ENCODE measurements around the gene JUP. TPM values are rescaled to one million over a fixed set of nuclear protein-coding genes. Genes with fewer than 3 reads are reported as not detected.
A peak's percentile ranks its signal among the peaks of the same experiment; 100 is the strongest.

Gene JUP
- total and polyA plus RNA-seq, 2 of the 13 experiments (the other 11 are each of a cell fraction or from before 2014, with no cell fraction given), result 12.1 to 20.6 TPM

- WGBS (ENCODE audit: low lambda C conversion rate), result 2% methylated on average over 30 of the region's 72 CpGs
- H3K36me3 ChIP-seq (replicated peaks in 1 of 2; ENCODE audit: control insufficient read depth in 1 of 2, insufficient read depth in 2 of 2, low read length in 2 of 2), result peaks cover 6 to 15% of the 10 kb centered on the region in 2 experiments
- H2AFZ ChIP-seq (ENCODE audit: low read length), result peak within 1 kb of the TSS; percentile 88
- in situ Hi-C loops (cut with HindIII; ENCODE audit: extremely low pct_ligation_motif_present, low pct_unique_long_range_greater_than_20kb), result no loop called here
- peak within 1 kb of the TSS; percentile 53 for H3K27ac ChIP-seq (ENCODE audit: extremely low read length, insufficient read depth, low read length)
- no peak for FAIRE-seq
- peak; percentile 52 for DNase-seq (ENCODE audit: low spot score)
- ChIA-PET POLR2A (interaction anchor here (1.3 to 1.9 kb wide), 5 partner anchors 9 to 123 kb away, joined by 3 to 9 read pairs (median 4); partner anchors contain the start of genes FKBP10, KLHL11 and P3H4), CTCF (ENCODE audit: low intra/inter-chr PET ratio, low total read pairs) (no interaction called here)
- no peaks in the 10 kb centered on the region for H3K9me3 ChIP-seq (ENCODE audit: low read length)
- intact Hi-C loops (cut with micrococcal nuclease; ENCODE audit: unreplicated experiment), result no loop called here
- H3K4me2 ChIP-seq (ENCODE audit: low read depth, low read length), result peak within 1 kb of the TSS; percentile 80
- H3K27me3 ChIP-seq (ENCODE audit: control insufficient read depth in 1 of 2, insufficient read depth in 2 of 2, low read length in 2 of 2), result no peaks in the 10 kb centered on the region
- H3K79me2 ChIP-seq (ENCODE audit: insufficient read depth, low read length), result peaks cover 9% of the 10 kb centered on the region
- peaks cover 38% of the 10 kb centered on the region for H3K4me1 ChIP-seq (ENCODE audit: insufficient read depth, low read length)
- BruUV-seq (replicated peaks), result no TSS peak
- ATAC-seq, result peak; percentile 89
- H4K20me1 ChIP-seq (ENCODE audit: insufficient read depth, low read length), result no peaks in the 10 kb centered on the region
- H3K4me3 ChIP-seq (replicated peaks in 1 of 3; ENCODE audit: insufficient read depth in 1 of 3, low read depth in 2 of 3, low read length in 3 of 3), result peak within 1 kb of the TSS; percentile 77 to 94 (median 93)
- H3K9ac ChIP-seq (ENCODE audit: insufficient read depth, low read depth, low read length), result peak within 1 kb of the TSS; percentile 82
- TF ChIP-seq RAD21 (CRISPR knock-in tag; IDR thresholded peaks at IDR 0.05) (peak; percentile 29; the same call in 1 of the 2 replicates), ZNF670 (CRISPR knock-in tag; IDR thresholded peaks at IDR 0.05; ENCODE audit: borderline replicate concordance) (peak; percentile 7; the same call in 1 of the 2 replicates), NFKB2 (CRISPR knock-in tag; IDR thresholded peaks at IDR 0.05; ENCODE audit: borderline replicate concordance) (peak; percentile 64), SMARCE1 (IDR thresholded peaks at IDR 0.05; ENCODE audit: borderline replicate concordance) (no peak), ZNF724P (CRISPR knock-in tag; IDR thresholded peaks at IDR 0.05; ENCODE audit: borderline replicate concordance) (no peak), POLR2A (IDR thresholded peaks at IDR 0.05; ENCODE audit: insufficient read depth in 1 of 2, low read depth in 2 of 2, low read length in 2 of 2) (peak; percentile 62 to 89; a peak in 3 of 4 replicates), ATRX (CRISPR knock-in tag; IDR thresholded peaks at IDR 0.05; ENCODE audit: borderline replicate concordance) (no peak), ZFP1 (CRISPR knock-in tag; IDR thresholded peaks at IDR 0.05) (no peak), ZNF33A (CRISPR knock-in tag; IDR thresholded peaks at IDR 0.05; ENCODE audit: borderline replicate concordance) (no peak), ZNF674 (CRISPR knock-in tag; IDR thresholded peaks at IDR 0.05; ENCODE audit: low read depth) (peak; percentile 83; the same call in 1 of the 2 replicates), FIP1L1 (IDR thresholded peaks at IDR 0.05; ENCODE audit: borderline replicate concordance, insufficient read depth, low read depth, low read length) (no peak), ZNF503 (CRISPR knock-in tag; IDR thresholded peaks at IDR 0.05) (no peak), CREBL2 (CRISPR knock-in tag; IDR thresholded peaks at IDR 0.05; ENCODE audit: borderline replicate concordance) (0 out of 2 replicates have a peak, but pooled peaks have one; percentile 36), ZNF230 (CRISPR knock-in tag; IDR thresholded peaks at IDR 0.05) (0 out of 2 replicates have a peak, but pooled peaks have one; percentile 37), ZNF616 (CRISPR knock-in tag; IDR thresholded peaks at IDR 0.05; ENCODE audit: low read depth) (peak; percentile 65; the same call in 1 of the 2 replicates)
- TF ChIP-seq, protein P1, sequence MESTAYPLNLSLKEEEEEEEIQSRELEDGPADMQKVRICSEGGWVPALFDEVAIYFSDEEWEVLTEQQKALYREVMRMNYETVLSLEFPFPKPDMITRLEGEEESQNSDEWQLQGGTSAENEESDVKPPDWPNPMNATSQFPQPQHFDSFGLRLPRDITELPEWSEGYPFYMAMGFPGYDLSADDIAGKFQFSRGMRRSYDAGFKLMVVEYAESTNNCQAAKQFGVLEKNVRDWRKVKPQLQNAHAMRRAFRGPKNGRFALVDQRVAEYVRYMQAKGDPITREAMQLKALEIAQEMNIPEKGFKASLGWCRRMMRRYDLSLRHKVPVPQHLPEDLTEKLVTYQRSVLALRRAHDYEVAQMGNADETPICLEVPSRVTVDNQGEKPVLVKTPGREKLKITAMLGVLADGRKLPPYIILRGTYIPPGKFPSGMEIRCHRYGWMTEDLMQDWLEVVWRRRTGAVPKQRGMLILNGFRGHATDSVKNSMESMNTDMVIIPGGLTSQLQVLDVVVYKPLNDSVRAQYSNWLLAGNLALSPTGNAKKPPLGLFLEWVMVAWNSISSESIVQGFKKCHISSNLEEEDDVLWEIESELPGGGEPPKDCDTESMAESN (CRISPR knock-in tag; conservative IDR thresholded peaks at IDR 0.05), result peak; percentile 66
- TF ChIP-seq, protein P2, sequence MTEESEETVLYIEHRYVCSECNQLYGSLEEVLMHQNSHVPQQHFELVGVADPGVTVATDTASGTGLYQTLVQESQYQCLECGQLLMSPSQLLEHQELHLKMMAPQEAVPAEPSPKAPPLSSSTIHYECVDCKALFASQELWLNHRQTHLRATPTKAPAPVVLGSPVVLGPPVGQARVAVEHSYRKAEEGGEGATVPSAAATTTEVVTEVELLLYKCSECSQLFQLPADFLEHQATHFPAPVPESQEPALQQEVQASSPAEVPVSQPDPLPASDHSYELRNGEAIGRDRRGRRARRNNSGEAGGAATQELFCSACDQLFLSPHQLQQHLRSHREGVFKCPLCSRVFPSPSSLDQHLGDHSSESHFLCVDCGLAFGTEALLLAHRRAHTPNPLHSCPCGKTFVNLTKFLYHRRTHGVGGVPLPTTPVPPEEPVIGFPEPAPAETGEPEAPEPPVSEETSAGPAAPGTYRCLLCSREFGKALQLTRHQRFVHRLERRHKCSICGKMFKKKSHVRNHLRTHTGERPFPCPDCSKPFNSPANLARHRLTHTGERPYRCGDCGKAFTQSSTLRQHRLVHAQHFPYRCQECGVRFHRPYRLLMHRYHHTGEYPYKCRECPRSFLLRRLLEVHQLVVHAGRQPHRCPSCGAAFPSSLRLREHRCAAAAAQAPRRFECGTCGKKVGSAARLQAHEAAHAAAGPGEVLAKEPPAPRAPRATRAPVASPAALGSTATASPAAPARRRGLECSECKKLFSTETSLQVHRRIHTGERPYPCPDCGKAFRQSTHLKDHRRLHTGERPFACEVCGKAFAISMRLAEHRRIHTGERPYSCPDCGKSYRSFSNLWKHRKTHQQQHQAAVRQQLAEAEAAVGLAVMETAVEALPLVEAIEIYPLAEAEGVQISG (CRISPR knock-in tag; IDR thresholded peaks at IDR 0.05), result peak; percentile 37
Measured at GRCh38 chr17:41835800-41836549, 49.5 kb upstream of the JUP start, which contains the start of gene NT5C3B. TSS of gene NT5C3B (minus strand) at chr17:41836232. CDS start at chr17:41836193, 39 bp downstream.
